Endothelial cell of umbilical vein (primary cell): ENCODE data around the gene MFNG. TPM values are rescaled to one million over a fixed set of nuclear protein-coding genes. Genes with fewer than 3 reads are reported as not detected.
"Not testable (repeated sequence)": the region's sequence is repeated elsewhere in the genome, so short reads cannot be mapped to it uniquely, and the experiment has no call there.

Experiments used
- BruUV-seq: library from RNA; stranded (reverse); fragments of 400-500 nt; replicated peaks from 2 replicates; lab custom pipeline; 2021; lab: Mats Ljungman, UMichigan
- CTCF ChIA-PET: fragments of 300-600, 350-600 bp; sonication (Branson Sonifier 250); formaldehyde crosslinking; loops from one replicate; lab custom pipeline; 2021; ENCODE audit warnings: antibody characterized with exemption, inconsistent platforms; lab: Charles Lee
- POLR2A ChIA-PET: fragments of 300-600, 350-600 bp; sonication (Branson Sonifier 250); formaldehyde crosslinking; loops from one replicate; lab custom pipeline; 2021; ENCODE audit warnings: antibody characterized with exemption, inconsistent platforms; lab: Charles Lee
- DNase-seq: peaks from one replicate; pipeline ENCODE4 v3.0.0-alpha.2; 2011; ENCODE audit warnings: low read depth, low spot score
- FAIRE-seq: peaks from 2 replicates; lab custom pipeline; 2011; peaks lifted over from hg19 to GRCh38; lab: Jason Lieb, UNC
- H2AFZ ChIP-seq: 2 replicates; pipeline ENCODE4 v1.6.0; 2012; ENCODE audit warnings: low read depth, low read length, control low read depth, inconsistent platforms
- H3K27ac ChIP-seq: 2 replicates; pipeline ENCODE4 v1.5.1; 2011; ENCODE audit warnings: low read depth, mild to moderate bottlenecking, control low read depth, low read length, moderate library complexity; ENCODE audit not compliant: insufficient read depth
- H3K27me3 ChIP-seq, 2 experiments: 2 replicates each; pipeline versions ENCODE4 v1.6.0 to v1.6.1; 2011; ENCODE audit warnings: low read length in 2 of 2, mixed read lengths in 1 of 2; ENCODE audit not compliant: control insufficient read depth in 2 of 2, insufficient read depth in 2 of 2
- H3K36me3 ChIP-seq, 2 experiments: 2 replicates in 1 of 2; 3 replicates in 1 of 2; pipeline ENCODE4 v1.5.1; 2011; ENCODE audit warnings: low read length in 2 of 2, mild to moderate bottlenecking in 1 of 2, moderate library complexity in 1 of 2; ENCODE audit not compliant: control insufficient read depth in 2 of 2, insufficient read depth in 2 of 2; ENCODE audit errors: extremely low read depth in 1 of 2
- H3K4me1 ChIP-seq: 3 replicates; pipeline ENCODE4 v1.5.1; 2011; ENCODE audit warnings: mild to moderate bottlenecking, low read length; ENCODE audit not compliant: control insufficient read depth, insufficient read depth; ENCODE audit errors: extremely low read depth
- H3K4me2 ChIP-seq: 2 replicates; pipeline ENCODE4 v1.6.1; 2011; ENCODE audit warnings: low read length, control low read depth, mixed read lengths; ENCODE audit not compliant: insufficient read depth
- H3K4me3 ChIP-seq, 3 experiments: fragments of 200-600 bp in 1 of 3; sonication (generic), shearing (Covaris generic) in 1 of 3; replicated peaks in 1 of 3; 2 replicates each; pipeline ENCODE4 v1.5.1; 2011 to 2016; ENCODE audit warnings: control low read depth in 3 of 3, low read length in 3 of 3, mild to moderate bottlenecking in 2 of 3, inconsistent platforms in 1 of 3, low read depth in 1 of 3, moderate library complexity in 1 of 3; ENCODE audit not compliant: insufficient read depth in 1 of 3
- H3K79me2 ChIP-seq: 2 replicates; pipeline ENCODE4 v1.6.0; 2012; ENCODE audit warnings: low read length, inconsistent platforms; ENCODE audit not compliant: control insufficient read depth, insufficient read depth
- H3K9ac ChIP-seq: replicated peaks from 2 replicates; pipeline ENCODE3; 2011; ENCODE audit warnings: low read length, control low read depth; ENCODE audit not compliant: insufficient read depth; ENCODE audit errors: extremely low read depth
- H3K9me1 ChIP-seq: replicated peaks from 3 replicates; pipeline ENCODE4 v1.6.0; 2011; ENCODE audit warnings: mild to moderate bottlenecking, low read length; ENCODE audit not compliant: control insufficient read depth, insufficient read depth; ENCODE audit errors: extremely low read depth
- H3K9me3 ChIP-seq: replicated peaks from 2 replicates; pipeline ENCODE4 v1.5.1; 2012; ENCODE audit warnings: low read length, inconsistent platforms; ENCODE audit not compliant: control insufficient read depth, insufficient read depth
- H4K20me1 ChIP-seq: replicated peaks from 2 replicates; pipeline ENCODE3; 2011; ENCODE audit warnings: mild to moderate bottlenecking, low read length; ENCODE audit not compliant: control insufficient read depth, insufficient read depth; ENCODE audit errors: extremely low read depth
- EZH2 ChIP-seq: IDR thresholded peaks from 2 replicates; pipeline ENCODE4 v1.6.1; 2012; ENCODE audit warnings: borderline replicate concordance, low read depth, mild to moderate bottlenecking, moderate library complexity, low read length, inconsistent platforms; ENCODE audit not compliant: severe bottlenecking
- FOS ChIP-seq: IDR thresholded peaks from 2 replicates; pipeline ENCODE4 v1.6.1; 2011; ENCODE audit warnings: mild to moderate bottlenecking, low read length, moderate library complexity, borderline replicate concordance; ENCODE audit not compliant: insufficient read depth
- dilution Hi-C: fragments of 300-500 bp; cut with MboI; formaldehyde crosslinking; loops from one replicate; pipeline ENCODE4 v1.15.0; 2019; ENCODE audit warnings: low sequenced_read_pairs; ENCODE audit not compliant: extremely low pct_ligation_motif_present
- intact Hi-C: fragments of 100-400 bp; cut with micrococcal nuclease; formaldehyde crosslinking; loops from one replicate; pipeline ENCODE4 v1.10.0; 2022
- polyA plus RNA-seq, 4 experiments: library from polyadenylated mRNA; depleted of rRNA in 3 of 4; stranded (reverse) in 3 of 4; unstranded in 1 of 4; fragments of >200 nt; gene quantifications; 2 replicates each; pipeline versions ENCODE4 v1.2.1 to v1.2.3, GENCODE V29; 2011 to 2012; ENCODE audit warnings: missing spikeins in 1 of 4
- total RNA-seq: library from RNA; stranded (reverse); gene quantifications from 2 replicates; pipeline ENCODE4 v1.2.3, GENCODE V29; 2021
- TF ChIP-seq, protein P1 (sequence below): IDR thresholded peaks from 2 replicates; pipeline ENCODE4 v1.6.1; 2011; ENCODE audit not compliant: insufficient read depth, insufficient read length
- TF ChIP-seq, protein P2 (sequence below), 2 donors: IDR thresholded peaks; 1 replicate in 1 of 2; 2 replicates in 1 of 2; pipeline ENCODE4 v1.5.1; 2011; ENCODE audit warnings: low read length in 2 of 2, mild to moderate bottlenecking in 2 of 2, moderate library complexity in 2 of 2, control low read depth in 1 of 2, inconsistent platforms in 1 of 2, low read depth in 1 of 2; ENCODE audit not compliant: insufficient read depth in 1 of 2; ENCODE audit errors: extremely low read depth in 1 of 2

The MFNG gene
- total and polyA plus RNA-seq, 2 donors (not counting 3 experiments of a cell fraction or from before 2014, with no cell fraction given): 188 to 257 TPM

GRCh38 chr22:37469416-37470086, 16.6 kb downstream of the MFNG start:
- DNase-seq: no peak
- Histone ChIP-seq H3K4me2 (no peak overlapping the region), H3K9me1 (no peaks in the 10 kb centered on the region), H3K27me3 (no peaks in the 10 kb centered on the region), H3K79me2 (peaks cover 2% of the 10 kb centered on the region), H3K9me3 (no peaks in the 10 kb centered on the region), H3K36me3 (peaks cover 11 to 65% of the 10 kb centered on the region in 2 experiments), H3K9ac (no peak overlapping the region), H4K20me1 (no peaks in the 10 kb centered on the region), H3K4me3 (no peak overlapping the region), H2AFZ (no peak overlapping the region), H3K27ac (no peak overlapping the region), H3K4me1 (peaks cover 2% of the 10 kb centered on the region)
- intact Hi-C loops (no loop called here), dilution Hi-C loops (no loop called here)
- TF ChIP-seq, protein P1, sequence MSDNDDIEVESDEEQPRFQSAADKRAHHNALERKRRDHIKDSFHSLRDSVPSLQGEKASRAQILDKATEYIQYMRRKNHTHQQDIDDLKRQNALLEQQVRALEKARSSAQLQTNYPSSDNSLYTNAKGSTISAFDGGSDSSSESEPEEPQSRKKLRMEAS: no peak
- TF ChIP-seq, protein P2, sequence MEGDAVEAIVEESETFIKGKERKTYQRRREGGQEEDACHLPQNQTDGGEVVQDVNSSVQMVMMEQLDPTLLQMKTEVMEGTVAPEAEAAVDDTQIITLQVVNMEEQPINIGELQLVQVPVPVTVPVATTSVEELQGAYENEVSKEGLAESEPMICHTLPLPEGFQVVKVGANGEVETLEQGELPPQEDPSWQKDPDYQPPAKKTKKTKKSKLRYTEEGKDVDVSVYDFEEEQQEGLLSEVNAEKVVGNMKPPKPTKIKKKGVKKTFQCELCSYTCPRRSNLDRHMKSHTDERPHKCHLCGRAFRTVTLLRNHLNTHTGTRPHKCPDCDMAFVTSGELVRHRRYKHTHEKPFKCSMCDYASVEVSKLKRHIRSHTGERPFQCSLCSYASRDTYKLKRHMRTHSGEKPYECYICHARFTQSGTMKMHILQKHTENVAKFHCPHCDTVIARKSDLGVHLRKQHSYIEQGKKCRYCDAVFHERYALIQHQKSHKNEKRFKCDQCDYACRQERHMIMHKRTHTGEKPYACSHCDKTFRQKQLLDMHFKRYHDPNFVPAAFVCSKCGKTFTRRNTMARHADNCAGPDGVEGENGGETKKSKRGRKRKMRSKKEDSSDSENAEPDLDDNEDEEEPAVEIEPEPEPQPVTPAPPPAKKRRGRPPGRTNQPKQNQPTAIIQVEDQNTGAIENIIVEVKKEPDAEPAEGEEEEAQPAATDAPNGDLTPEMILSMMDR (IDR thresholded peaks at IDR 0.05; ENCODE audit: extremely low read depth in 1 of 2, insufficient read depth in 1 of 2, low read depth in 1 of 2, low read length in 2 of 2): no peak
- no peak for TF ChIP-seq EZH2
- TF ChIP-seq FOS: no peak
- POLR2A ChIA-PET: no interaction called here
- CTCF ChIA-PET: interaction anchor here (1.0 to 1.3 kb wide), 2 partner anchors 11 to 123 kb away, joined by 3 to 5 read pairs; no protein-coding TSS in a partner anchor
- no peak for FAIRE-seq
- BruUV-seq: TSS peak; percentile 50

GRCh38 chr22:37468201-37468695, 17.9 kb downstream of the MFNG start:
- BruUV-seq, FAIRE-seq, POLR2A ChIA-PET, dilution Hi-C loops, H3K9me3 ChIP-seq, DNase-seq, H3K9me1 ChIP-seq, H3K4me3 ChIP-seq, H3K4me2 ChIP-seq, H3K79me2 ChIP-seq, intact Hi-C loops, H3K4me1 ChIP-seq, H2AFZ ChIP-seq, H3K27ac ChIP-seq, CTCF ChIA-PET, H4K20me1 ChIP-seq, H3K27me3 ChIP-seq, H3K9ac ChIP-seq: not testable (repeated sequence)
- H3K36me3 ChIP-seq: peaks cover 11 to 52% of the 10 kb centered on the region in 2 experiments
